ENCODE results near the gene ASCC3.

- TF ChIP-seq CREB1 (IDR thresholded peaks at IDR 0.05; ENCODE audit: low read depth): no peak
- TF ChIP-seq CEBPB (IDR thresholded peaks at IDR 0.05): no peak
- no peak for TF ChIP-seq RAD21 (IDR thresholded peaks at IDR 0.05; ENCODE audit: low read depth)
- no peak for TF ChIP-seq USF1 (IDR thresholded peaks at IDR 0.05)
Measured at GRCh38 chr6:100881707-100882040, 545 bp upstream of the ASCC3 start.
